Activated CD8-positive, alpha-beta memory T cell treated with anti-CD3 and anti-CD28 coated beads for 1 hour (primary cell): ENCODE data around the gene ATP6V1C2.
"Not testable (repeated sequence)": the region's sequence is repeated elsewhere in the genome, so short reads cannot be mapped to it uniquely, and the experiment has no call there.

Source experiments
- DNase-seq, 2 donors: peaks; one replicate each; pipeline ENCODE4 v3.0.0-alpha.2; 2020; ENCODE audit warnings: low read depth in 1 of 2; ENCODE audit errors: extremely low read depth in 1 of 2

The ATP6V1C2 gene

DNA sequence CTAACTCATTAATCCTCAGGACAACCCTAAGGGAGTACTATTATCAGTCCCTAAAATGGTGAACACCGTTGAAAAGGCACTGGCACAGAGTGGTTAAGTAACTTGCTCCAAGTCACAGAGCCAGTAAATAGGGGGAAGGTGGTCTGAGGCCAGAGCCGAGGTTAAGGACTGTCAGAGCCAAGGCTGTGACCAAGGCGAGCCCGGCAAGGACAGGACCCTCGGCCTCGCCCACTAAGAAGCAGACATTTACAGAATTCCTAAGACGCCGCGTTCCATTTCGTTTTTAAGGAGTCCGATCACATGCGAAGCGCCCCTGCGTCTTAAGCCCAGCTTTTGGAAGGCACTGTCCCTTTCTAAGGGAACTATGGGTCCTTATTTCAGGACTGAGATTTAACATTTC, 90.1 kb downstream of the ATP6V1C2 start:
- no peak for DNase-seq

DNA sequence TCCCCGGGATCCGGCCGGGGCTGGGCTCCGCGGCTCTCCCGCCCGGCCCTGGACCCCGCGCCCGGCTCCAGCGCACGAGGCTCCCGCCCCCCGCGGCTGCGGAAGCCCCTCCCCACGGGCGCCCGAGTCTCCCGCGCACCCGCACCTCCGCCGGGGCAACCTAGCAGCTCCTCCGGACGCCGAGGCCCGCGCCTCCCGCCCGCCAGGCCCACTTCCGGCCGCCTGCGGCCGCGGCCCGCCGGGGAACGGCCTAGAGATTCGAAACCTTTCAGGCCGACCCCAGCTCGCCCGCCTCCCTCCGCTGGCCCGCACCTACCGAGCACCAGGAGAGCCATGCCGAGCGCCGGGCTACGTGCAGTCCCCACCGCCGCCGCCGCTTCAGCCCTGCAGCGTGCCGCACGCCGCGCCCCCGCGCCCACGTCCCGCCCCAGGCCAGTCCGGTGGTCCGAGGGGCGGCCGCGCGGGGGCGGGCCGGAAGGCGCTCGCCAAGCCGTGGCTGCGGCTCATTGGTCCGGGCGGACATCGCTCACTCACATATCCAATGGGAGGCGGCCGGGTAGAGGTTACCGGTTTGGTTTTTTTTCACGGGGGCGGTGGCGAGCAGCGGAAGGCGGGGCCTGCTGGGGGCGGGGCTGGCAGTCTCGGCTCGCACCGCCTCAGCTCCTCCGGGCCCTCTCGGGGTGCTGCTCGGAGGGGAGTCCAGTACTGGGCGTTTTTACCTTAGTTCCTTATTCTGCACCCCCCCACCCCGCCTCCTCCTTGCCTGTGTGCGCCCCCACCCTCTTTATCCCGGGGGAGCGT, 91.1 kb downstream of the ATP6V1C2 start, which contains the start of gene PDIA6:
PDIA6 (minus strand) TSS at position 424 of the 801 bp plus-strand sequence; CDS start at position 335, 89 bp downstream.
- DNase-seq: peak; percentile 81 to 90

DNA sequence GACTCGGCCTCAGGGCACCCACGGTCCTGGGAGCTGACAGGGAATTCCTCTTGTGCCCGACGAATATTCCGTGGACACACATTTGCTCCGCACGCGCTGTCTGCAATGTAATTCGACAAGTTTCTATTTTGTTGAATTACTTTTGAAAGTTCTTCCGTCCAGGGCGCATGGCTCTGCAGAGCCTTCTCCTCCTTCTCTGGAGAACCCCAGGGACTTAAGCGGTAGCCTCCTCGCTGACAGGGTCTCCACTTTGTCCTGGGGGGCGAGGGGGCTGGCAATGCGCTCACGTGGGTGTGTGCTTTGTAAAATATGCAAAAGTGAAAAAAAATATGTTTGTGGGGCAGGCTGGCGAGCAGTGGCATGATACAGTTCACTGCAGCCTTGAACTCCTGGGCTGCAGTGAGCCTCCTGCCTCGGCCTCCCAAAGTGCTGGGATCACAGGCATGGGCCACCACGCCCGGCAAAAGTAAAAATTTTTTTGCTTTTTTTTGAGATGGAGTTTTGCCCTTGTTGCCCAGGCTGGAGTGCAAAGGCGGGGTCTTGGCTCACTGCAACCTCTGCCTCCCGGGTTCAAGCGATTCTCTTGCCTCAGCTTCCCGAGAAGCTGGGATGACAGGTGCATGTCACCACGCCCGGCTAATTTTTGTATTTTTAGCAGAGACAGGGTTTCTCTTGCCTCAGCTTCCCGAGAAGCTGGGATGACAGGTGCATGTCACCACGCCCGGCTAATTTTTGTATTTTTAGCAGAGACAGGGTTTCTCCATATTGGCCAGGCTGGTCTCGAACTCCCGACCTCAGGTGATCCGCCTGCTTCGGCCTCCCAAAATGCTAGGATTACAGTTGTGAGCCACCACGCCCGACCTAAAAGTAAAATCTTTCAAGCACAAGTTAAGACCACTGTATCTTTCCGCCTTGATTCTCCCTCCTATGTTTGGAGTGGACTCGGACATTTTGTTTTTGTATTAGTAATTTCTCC, 92.0 kb downstream of the ATP6V1C2 start:
- not testable (repeated sequence) for DNase-seq

DNA sequence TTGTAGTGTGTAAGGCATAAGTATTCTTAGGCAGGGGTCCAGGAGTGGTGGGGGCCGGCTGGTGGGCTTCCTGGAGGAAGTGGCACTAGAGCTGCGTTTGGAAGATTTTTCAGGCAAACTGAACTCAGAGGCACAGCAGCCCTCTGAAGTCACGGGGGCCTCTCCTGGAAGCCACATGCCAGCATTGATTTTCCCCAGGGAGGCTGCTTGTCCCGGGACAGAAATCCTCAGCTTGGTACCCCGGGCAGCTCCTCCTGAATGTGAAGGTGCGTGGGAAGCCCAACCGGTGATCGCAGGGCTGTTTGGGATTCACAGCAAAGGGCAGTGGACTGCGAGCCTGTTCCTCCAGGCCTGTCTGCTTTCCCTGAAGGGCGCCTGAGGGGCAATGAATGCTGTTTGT, 92.7 kb downstream of the ATP6V1C2 start:
- no peak for DNase-seq

DNA sequence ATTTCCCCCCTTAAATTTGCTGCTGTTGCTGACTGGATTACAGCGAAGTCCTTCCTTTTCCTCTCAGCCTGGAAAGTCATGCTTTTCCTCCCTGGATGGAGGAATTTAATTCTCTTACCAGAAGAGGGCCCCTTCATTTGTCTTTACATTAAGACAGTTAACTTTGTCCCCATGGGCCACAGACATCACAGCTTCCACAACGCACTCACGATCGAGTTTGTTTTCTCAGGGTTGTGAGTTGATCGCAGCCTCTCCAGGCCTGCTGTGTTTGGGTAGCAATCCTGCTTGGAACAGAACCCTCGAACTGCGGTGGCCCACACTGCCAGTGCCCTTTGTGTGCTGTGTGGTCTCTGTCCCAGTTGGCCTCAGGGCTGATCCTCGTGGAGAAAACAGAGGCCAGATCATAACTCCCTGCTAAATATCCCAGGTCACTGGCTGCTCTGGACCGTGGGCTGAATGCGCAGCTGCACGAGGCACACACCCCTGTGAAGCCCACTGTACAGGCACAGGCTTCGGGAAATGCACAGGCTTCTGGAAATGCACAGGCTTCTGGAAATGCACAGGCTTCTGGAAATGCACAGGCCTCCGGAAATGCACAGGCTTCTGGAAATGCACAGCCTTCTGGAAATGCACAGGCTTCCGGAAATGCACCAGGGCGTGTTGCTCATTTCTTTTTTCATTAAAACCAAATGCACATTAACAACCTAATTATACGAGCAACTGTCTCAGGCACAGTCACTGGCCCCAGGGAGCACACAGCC, 93.3 kb downstream of the ATP6V1C2 start:
- no peak for DNase-seq

DNA sequence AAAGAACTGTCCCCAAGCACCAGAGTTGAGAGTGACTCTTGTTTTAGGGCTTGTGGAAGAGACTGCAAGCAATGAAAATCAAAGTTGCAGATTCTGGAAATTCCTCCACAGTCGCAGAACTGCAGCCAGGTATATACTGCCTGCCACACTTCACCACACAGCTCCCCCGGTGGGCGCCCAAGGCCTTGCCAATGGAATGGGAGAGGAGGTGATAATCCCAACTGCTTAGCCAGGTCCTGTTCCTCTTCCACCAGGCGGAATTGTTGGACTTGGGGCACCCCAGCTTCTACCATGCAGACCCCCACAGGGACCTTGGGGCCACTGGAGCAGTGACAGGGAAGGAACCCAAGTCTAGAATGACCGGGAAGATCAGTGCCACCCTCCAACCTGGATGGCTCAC, 96.0 kb downstream of the ATP6V1C2 start:
- no peak for DNase-seq

DNA sequence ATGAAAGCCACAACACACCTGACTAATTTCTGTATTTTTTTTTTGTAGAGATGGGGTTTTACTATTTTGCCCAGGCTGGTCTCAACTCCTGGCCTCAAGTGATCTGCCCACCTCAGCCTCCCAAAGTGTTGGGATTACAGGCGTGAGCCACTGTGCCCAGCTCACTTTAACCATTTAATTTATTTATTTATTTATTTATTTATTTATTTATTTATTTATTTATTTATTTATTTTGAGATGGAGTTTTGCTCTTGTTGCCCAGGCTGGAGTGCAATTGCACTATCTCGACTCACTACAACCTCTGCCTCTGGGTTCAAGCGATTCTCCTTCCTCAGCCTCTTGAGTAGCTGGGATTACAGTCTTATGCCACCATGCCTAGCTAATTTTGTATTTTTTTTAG, 96.9 kb downstream of the ATP6V1C2 start:
- not testable (repeated sequence) for DNase-seq

DNA sequence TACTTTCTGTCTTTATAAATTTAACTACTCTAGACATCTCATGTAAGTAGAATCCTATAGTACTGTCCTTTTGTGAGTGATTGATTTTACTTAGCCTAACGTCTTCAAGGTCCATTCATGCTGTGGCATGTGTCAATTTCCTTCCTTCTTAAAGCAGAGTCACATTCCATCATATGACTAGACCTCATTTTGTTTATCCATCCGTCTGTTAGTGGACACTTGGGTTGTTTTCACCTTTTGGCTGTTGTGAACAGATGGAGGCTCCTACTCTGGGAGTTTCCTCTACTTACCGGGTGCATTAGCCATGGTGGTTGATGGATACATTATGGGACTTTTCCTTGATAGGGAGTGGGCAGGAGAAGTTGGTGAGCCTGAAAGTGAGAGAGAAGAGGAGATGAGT, 97.6 kb downstream of the ATP6V1C2 start:
- DNase-seq: no peak

DNA sequence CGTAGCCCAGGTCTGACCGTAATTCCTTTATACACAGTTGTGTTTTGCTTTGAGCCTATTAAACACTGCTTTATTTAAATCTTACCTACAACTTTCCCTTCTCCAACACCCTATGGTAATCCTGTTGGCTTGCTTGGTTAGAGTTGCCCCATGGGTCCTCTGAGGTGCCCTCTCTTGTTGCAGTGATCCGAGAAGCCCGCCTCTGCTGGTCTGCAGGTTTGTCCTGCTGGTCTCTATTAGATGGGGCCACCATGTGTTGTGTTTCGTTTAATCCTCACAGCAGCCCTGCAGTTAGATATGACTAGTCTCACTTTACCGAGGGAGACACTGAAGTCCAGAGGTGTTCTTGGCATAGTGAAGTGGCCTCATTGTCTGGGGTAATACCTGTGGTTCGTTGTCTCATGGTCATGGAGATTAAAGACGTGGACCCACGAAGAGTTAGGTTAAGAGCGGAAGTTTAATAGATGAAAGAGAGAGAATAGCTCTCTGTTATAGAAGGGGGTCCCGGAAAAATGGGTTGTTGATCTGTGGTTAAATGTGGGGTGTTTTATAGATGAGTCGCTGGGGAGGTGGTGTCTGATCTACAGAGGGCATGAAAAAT, 98.4 kb downstream of the ATP6V1C2 start:
- no peak for DNase-seq

DNA sequence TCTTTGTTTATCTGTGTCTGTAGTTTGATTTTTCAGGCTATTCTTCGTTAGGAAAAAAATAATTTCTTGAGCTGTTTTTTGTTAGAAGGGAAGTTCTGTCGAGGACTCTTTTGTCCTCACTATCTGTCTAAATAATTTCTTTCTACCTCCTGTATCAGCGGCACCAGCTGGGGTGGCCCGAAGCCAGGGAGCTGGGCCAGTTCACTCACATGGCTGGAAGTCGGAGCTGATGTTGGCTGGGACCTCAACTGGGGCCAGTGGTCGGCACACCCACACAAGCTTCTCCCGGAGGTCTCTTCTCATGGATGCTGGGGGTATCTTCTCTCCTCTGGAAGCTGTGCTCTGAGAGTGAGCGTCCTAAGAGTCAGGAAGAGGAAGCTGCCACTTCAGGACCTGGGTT, 99.1 kb downstream of the ATP6V1C2 start:
- DNase-seq: no peak

DNA sequence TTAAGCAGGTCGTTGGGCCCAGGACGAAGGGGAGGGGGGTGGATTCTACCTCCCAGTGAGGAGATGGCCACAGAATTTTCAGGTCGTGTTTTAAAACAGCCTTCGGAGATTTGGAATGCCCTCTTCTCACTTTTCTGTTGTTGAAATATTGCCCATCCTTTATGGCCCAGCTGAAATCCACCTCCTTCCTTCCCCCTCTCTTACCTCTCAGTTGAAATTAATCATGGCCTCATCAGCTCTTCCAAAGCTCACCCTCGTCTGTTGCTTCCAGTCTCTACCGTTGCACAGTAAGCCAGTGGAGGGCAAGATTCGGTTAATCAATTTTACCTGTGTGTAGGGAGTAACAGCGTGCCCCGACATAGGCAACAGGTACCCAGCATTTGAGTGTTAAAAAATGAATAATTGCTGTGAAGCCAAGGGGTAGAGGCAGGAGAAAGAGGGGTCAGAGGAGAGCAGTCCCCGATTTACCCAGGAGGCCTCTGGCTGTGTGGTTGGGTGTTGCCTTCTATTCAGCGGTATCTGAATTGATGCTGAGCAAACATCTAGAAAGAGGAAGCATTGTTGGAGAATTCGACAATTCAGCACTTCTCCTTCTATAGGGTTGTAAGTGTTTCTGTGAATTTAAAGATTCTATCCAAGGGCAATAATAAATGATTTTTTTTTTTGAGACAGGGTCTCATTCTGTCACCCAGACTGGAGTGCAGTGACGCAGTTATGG, 99.7 kb downstream of the ATP6V1C2 start:
- no peak for DNase-seq

DNA sequence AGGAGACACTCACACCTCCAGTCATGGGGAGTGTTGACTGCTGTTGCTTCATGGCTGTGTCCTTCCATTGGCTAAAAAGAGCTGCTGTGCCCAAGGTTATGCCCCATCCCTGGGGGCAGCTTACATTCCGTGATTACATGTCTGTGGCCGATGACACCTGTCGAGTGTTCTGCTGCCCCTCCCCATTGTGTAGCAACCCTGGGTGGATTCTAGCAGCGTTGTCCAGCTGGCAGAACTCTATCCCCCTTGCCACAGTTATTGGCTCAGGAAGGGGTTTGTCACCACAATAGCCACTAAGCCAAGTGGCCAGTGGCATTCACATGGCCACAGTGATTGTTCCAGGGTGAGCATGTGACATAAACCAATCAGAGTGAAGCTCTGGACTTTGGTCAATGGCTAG, 102.8 kb downstream of the ATP6V1C2 start:
- no peak for DNase-seq

DNA sequence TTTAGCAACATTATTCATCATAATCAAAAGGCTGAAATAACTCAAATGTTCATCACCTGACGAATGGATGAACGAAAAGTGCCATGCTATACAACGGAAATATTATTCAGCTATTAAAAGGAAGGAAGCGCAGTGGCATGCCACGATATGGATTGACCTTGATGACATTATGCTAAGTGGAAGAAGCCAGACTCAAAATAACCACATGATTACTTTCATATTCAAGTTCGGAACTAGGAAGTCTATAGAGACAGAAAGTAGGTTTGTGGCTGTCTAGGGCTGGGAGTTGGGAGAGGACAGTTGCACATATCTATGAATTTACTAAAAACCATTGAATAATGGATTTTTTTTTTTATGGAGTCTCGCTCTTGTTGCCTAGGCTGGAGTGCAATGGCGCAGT, 104.6 kb downstream of the ATP6V1C2 start:
- DNase-seq: no peak

DNA sequence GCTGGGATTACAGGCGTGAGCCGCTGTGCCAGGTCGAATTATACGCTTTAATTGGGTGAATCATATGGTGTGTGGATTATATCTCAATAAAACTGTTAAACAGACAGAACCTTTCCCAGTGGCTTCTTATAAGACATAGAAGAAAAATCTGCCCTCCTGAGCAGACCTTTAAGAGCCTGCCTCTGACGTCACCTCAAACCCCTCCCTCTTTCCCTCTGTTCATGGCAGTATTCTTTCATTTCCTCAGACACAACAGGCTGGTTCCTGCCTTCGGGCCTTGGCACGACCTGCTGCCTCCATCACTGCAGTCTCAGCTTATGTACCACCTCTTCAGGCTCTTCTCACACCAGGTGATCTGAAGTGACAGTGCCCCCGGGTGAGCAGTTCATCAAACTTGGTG, 105.2 kb downstream of the ATP6V1C2 start:
- no peak for DNase-seq

DNA sequence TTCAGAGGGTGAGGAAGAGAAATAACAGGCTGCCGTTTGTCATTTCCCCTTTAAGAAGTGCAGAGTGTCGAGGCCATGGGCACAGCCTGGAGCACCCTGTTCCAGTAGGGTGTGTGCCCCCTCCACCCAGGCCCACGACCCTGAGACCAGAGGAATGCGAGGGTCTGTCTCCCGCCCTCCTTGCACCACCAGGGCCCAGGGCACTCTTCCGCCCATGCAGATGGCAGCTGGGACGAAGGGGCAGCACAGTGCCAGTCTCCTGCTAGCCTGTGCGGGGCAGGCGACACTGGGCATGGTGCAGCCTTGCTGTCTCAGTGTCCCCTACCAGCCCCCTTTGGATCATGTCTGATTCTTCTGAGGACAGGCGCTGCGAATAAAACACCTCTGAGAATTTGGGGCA, 106.9 kb downstream of the ATP6V1C2 start:
- DNase-seq: no peak

DNA sequence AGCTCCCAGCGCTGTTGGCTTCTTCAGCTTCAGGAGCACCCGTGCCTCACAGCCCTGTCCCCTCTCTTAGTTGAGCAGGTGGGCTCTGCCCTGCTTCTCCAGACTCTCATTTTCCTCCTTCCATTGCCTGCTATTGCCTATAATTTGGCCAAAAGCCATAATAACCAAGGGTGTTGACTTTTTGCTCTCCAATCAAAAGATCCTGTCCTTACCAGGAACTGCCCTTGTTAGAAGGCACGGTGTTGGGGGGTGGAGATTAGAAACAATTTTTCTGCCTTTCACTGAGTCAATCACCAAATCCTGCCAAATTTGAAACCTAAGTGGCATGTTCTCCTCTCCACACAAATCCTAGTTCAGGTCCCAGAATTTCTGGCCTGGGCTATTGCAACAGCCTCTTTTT, 107.9 kb downstream of the ATP6V1C2 start:
- DNase-seq: no peak

DNA sequence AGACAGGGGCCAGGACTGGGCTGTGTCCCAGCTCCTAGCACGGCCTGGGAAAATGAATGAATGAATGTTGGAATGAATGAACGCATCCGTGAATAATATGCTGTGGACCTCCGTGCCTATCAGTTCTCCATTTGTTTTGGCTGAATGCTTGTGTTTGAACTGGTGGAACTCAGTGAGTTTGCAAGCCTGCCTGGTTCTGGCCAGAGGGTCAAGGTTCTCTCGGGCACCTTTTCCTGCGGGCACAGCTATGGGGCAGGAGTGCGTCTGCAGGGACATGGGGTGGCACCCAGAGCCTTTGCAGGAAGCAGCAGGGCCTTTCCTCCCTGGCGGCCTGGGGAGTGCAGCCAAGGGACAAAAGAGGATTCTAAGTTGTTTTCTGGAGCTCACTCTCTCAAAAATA, 108.8 kb downstream of the ATP6V1C2 start:
- no peak for DNase-seq

DNA sequence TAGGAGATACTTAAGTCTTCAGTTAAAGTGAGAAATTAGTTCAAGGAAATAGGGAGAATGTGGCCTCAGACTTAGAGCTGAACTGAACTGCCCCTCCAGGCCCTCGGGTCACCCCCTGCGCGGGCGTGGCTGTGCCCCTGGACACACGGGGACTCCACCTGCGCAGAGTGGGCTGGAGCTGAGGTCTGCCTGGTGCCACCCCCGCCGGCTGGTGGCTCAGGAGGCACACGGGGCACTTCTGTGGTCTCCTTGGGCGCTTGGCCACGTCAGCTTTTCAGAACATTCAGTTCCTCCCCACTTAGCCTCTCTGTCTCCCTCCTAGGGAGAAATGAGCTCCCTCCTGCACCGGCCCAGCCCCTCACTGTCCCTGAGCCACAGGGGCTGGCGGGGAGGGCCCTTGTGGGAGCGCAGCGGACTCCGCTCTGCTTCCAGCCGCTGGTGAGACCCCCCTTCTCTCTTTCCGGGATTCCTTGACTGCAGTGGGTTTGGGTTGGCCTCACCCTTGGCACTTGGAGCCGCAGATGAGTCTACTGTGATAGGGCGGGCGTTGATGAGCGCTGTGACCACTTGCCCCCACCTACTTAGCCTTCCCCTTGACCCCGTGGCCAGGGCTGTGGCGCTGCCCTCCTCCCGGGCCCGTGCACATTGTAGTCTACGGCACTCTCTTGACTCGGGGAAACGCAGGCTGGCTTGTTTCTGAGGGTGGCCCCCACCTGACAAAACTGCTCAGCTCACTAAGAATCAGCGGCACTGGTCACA, 109.4 kb downstream of the ATP6V1C2 start:
- DNase-seq: no peak

DNA sequence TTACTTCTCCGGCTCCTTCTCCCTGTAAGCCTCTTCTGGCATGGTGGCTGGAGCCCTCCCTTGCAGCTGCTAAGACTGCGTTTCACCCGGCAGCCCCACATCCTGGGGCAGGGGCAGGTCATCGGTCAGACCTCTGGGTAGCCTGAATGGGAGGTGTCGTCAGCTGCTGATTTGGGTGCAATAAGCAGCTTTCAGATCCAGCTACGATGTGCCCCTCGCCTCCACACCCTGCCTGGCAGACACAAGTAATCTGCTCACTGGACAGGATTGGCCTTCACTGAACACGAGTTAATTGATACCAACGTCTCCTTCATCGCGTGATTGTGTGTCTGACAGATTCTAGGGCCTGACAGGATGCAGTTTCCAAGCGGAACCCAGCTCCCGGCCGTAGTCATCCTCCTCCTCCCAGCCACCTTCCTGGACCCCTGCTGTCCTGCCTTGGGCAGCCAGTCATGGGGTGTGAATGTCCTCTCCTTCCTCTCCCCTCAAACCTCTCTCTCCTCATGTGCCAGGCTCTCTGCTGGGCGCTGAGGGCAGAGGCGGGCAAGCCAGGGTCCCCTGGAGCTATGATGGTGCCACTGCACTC, 110.1 kb downstream of the ATP6V1C2 start:
- DNase-seq: no peak
